ENCODE measurements around the gene NT5C2.
A peak's percentile ranks its signal among the peaks of the same experiment; 100 is the strongest.

NT5C2 gene

DNA sequence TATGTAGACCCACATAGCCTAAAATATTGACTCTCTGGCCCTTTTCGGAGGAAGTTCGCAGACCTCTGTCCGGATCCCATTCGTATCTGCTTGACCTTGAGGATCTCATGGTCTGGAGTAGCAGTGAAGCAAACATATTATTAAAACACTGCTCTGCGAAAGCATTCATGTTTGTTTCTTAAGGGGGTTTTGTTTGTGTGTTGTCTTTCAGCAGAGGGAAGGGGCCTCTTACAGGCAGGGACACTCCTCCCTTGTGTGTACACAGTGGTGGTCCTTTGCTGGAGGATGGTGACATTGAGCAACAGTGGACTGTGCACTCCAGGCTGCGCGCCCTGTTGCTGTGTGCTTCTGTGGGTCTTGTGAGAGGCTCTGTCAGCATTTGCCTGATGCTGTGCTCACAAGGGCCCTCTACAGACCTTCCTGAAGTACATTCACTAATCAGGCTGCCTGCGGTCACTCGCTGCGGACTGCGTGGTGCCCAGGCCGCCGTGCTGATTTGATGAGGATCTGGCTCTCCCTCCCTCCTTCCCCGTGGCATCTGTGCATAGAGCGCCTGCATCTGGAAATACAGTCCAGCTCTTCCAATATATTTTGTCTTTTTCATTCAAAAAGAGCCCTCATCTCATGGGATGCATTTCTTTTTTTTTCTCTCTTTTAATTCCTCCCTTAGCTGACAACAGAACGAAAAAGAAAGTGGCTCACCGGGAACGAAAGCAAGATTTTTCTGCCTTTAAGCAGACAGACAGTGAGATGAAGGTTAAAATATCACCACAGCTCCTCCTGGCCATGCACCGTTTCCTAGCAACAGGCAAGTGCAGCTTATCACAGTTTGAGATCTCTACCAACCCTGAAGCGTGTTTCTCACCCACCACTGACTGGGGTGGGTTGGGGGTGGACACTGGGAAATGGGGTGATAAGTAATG, 139.2 kb downstream of the NT5C2 start:
- DNase-seq = peak; percentile 45

DNA sequence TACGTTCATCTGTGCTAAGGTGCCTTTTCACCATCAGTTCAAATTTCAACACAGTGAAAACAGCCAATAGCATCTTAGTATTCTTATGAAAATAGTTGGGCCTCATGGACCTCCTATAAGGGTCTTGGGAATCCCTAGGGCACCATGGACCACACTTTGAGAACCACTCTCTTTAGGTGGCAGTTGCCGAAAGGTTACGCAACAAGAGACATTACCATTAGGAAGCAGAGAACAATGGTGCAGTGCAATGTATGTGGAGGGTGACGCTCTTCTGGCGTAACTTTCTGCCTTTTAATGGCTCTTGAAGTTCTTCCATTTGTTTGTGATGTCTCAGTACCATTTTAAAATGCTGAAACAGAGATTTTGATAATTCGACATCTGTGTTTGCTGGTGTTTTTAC, 143.8 kb downstream of the NT5C2 start:
- DNase-seq = no peak

DNA sequence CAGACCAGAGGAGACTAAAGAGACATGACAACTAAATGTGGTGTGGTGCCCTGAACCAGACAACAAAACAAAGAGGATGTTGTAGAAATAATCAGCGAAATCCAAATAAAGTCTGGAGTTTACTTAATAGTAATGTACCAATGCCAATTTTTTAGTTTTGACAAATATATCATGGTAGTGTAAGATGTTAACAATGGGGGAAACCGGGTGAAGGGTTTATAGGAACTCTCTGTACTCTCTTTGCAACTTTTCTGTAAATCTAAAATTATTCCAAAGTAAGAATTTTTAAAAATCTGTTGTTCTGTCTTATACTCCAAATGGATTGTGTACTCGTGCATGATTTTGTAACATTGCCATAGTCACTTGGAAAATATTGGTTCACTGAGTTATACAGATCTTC, 145.7 kb downstream of the NT5C2 start:
- no peak for DNase-seq

DNA sequence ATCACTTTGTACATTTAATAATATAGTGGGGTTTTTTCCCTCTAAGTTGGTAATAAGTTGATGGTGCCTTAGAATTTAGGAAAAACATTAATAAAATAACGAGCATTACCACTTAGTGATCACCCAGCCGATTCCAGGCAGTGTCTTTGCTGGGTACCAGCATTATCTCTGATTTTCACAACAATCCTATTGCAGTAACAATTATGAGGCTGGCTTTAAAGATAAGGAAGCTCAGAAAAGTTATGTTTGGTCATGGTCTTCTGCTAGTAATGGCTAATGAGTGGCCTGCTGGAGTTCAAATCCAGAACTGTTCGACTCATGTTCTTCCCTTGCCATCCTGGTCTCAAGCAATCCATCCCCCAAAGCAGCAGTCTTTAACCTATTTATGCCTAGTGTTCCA, 147.1 kb downstream of the NT5C2 start:
- DNase-seq = no peak

DNA sequence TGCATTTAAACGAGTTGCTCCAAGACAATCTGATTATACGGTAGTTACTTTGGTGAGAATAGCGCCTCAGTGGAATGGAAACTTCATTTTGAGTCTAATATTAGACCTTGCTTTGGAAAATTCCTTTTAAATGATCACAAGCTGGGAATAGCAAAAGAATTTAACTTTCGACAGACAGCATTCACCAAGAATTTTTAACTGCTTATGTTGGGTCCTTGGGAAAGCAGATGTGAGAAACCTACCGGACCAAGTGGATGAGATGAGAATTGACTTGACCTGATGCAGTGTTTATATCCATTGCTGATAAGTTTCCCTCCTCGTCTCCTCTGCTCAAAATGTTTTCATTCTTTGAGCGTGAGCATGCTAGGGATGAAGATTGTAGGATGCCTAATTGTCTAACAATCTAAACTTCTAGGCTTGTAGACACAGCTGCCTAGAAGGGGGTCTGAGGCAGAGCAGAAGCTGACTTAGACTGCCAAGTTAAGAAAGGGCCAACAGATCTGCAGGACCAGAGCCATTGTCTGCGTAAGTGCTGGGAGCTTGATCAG, 148.1 kb downstream of the NT5C2 start:
- no peak for DNase-seq

DNA sequence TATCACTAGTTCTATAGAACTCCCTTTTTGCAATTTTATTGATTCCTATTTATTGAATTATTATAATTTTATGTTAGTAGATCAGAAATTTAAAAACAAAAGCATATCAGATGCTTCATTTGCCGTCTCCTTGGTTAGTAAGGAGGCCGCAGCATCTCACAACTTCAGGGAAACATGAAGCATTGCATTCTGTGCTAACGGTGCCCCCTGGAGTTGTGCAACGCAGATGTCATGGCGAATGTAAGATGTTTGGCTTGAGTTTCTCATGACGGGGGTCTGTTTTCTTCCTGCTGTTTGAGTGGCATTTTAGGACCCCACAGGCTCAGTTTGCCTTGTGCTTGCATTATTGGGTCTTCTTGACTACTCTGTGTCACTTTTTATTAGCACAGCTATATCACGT, 150.2 kb downstream of the NT5C2 start:
- DNase-seq = no peak

DNA sequence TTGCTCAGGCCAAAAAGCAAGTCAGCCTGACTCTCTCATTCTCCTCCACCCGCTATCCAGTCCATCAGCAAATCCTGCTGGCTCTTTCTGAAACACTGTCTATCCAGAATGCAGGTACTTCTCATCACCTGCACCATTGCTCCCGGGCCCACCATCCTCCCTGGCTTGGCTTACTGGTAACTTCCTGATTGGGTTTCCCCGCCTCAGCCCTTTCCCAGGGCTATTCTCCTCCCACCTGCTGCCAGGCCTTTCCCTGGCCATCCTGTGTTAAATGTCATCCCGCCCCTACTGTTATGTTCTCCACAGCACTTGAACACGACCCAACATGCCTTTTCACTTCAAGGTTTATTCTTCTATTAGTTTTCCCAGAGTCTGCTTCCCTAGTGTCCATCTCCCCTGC, 150.9 kb downstream of the NT5C2 start:
- DNase-seq = no peak

DNA sequence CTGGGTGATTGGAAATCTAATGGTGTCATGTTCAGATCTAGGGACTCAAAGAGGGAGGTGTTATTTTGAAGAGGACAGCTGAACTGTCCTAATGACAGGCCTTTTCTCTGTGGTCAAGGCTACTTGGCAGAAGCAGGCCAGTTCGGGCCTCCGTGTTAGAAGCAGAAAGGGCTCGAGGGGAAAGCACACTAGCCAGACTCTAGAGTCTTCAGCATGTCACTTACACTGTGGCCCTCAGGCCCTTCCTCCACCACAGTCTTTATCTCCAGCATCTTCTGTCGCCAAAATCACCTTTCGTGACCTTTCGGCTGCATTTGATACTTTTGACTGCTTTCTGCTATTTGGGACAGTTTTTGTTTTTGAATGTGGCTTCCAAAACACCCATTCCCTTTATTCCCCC, 151.7 kb downstream of the NT5C2 start:
- DNase-seq = no peak

DNA sequence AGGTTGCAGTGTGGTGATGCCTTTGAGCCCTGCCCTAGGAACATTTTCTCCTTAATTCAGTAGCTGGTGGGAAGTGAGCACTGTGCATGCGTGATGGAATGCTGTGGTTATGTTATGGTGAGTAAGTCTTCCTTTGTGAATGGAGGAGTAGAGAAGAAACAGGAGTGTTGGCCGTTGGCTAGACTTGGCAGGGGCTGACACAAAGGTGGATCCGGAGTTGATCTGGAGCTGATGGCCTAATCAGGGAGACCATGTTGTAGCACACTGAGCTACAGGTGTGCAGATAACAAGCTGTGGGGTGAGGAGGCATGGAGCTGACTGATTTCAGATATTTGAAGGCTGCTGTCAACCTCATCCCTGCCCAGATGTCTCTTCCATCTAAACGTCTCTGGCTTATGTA, 152.7 kb downstream of the NT5C2 start:
- DNase-seq = no peak

DNA sequence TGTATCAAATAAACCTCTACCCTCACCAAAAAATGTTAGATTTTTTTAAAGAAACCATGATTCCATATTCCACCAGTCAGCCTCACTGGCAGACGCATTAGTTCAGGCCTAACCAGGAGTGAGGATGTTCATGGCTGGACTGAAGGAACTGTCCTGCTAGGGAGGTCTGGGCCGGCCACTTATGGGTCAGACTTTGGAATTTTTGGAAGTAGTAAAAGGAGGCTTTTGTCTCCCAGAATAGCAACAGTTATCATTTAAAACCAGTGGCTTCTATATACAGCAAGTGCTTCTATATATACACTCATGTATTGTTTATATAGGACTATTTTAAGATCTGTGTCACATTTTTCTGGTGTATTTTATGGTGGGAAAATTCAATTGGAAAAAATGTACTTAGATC, 154.5 kb downstream of the NT5C2 start:
- no peak for DNase-seq

All from midbrain (tissue), 1 donor.